ENCODE results near the gene ADCY1.

The ADCY1 gene

DNA sequence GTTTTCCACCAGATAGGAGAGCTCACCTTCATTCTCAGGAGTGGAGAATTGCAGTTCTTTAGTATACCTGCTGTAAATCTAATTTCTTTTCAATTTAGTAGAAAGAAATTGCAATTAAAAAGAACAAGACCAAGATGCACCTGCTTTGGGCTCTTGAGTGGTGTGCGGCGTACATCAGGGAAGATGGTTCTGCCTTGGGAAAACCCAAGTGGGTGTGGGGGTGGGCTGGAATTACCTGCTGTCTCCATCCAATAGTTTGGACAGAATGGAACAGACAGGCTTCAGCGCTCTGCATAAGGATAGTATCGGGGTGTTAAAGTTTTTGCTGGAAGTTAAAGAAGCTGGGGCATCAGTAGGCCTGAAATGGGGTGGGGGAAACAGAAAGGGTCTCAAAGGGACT lies 7.2 kb upstream of the ADCY1 start:
- H3K36me3 ChIP-seq (ENCODE audit: control insufficient read depth, insufficient read depth, low read length): no peaks in the 10 kb centered on the region
- H3K27ac ChIP-seq (ENCODE audit: low read depth, low read length): no peak overlapping the region
- H2BK5ac ChIP-seq (ENCODE audit: low read length): no peak overlapping the region
- no peak overlapping the region for H4K8ac ChIP-seq (ENCODE audit: low read depth, low read length)
- H3K23ac ChIP-seq (ENCODE audit: low read length): no peak overlapping the region
- no peak for DNase-seq
- no peak overlapping the region for H2BK120ac ChIP-seq (ENCODE audit: low read depth, low read length)
- H3K4me3 ChIP-seq (ENCODE audit: low read length): no peak overlapping the region
- H4K5ac ChIP-seq (ENCODE audit: low read length): no peak overlapping the region
- no peaks in the 10 kb centered on the region for H3K79me2 ChIP-seq (ENCODE audit: control insufficient read depth, insufficient read depth, low read length)
- H2AK5ac ChIP-seq (ENCODE audit: low read length): no peak overlapping the region
- no peak overlapping the region for H3K56ac ChIP-seq (ENCODE audit: low read length)
- H3K4ac ChIP-seq (ENCODE audit: low read depth, low read length): no peak overlapping the region
- no peak overlapping the region for H3K18ac ChIP-seq (ENCODE audit: low read length)
- WGBS (ENCODE audit: extremely low coverage, insufficient coverage, low lambda C conversion rate): no CpG with 5 or more reads among the region's 4 CpGs
- no peaks in the 10 kb centered on the region for H3K79me1 ChIP-seq (ENCODE audit: low read length)
- H3K9ac ChIP-seq (ENCODE audit: low read length): no peak overlapping the region
- no peak overlapping the region for H2BK15ac ChIP-seq (replicated peaks; ENCODE audit: low read depth)
- H3K4me1 ChIP-seq (ENCODE audit: control insufficient read depth, low read depth, low read length): no peaks in the 10 kb centered on the region
- no peaks in the 10 kb centered on the region for H3K27me3 ChIP-seq (ENCODE audit: insufficient read depth, low read length, poor library complexity)
- no peak overlapping the region for H3K4me2 ChIP-seq (ENCODE audit: low read length)

GRCh38 chr7:45567713-45568112 lies 6.5 kb upstream of the ADCY1 start:
- H2AK5ac ChIP-seq (ENCODE audit: low read length): no peak overlapping the region
- no peaks in the 10 kb centered on the region for H3K4me1 ChIP-seq (ENCODE audit: control insufficient read depth, low read depth, low read length)
- H3K36me3 ChIP-seq (ENCODE audit: control insufficient read depth, insufficient read depth, low read length): no peaks in the 10 kb centered on the region
- no peak overlapping the region for H3K4ac ChIP-seq (ENCODE audit: low read depth, low read length)
- peaks cover 3% of the 10 kb centered on the region for H3K27me3 ChIP-seq (ENCODE audit: insufficient read depth, low read length, poor library complexity)
- no peak overlapping the region for H4K5ac ChIP-seq (ENCODE audit: low read length)
- H3K56ac ChIP-seq (ENCODE audit: low read length): no peak overlapping the region
- H3K79me2 ChIP-seq (ENCODE audit: control insufficient read depth, insufficient read depth, low read length): no peaks in the 10 kb centered on the region
- H3K4me3 ChIP-seq (ENCODE audit: low read length): no peak overlapping the region
- no peak overlapping the region for H3K9ac ChIP-seq (ENCODE audit: low read length)
- no peak overlapping the region for H3K27ac ChIP-seq (ENCODE audit: low read depth, low read length)
- no peak overlapping the region for H2BK15ac ChIP-seq (replicated peaks; ENCODE audit: low read depth)
- no peak overlapping the region for H3K23ac ChIP-seq (ENCODE audit: low read length)
- H3K4me2 ChIP-seq (ENCODE audit: low read length): no peak overlapping the region
- H2BK5ac ChIP-seq (ENCODE audit: low read length): no peak overlapping the region
- H3K79me1 ChIP-seq (ENCODE audit: low read length): no peaks in the 10 kb centered on the region
- WGBS (ENCODE audit: extremely low coverage, insufficient coverage, low lambda C conversion rate): no CpG with 5 or more reads among the region's 1 CpG
- no peak overlapping the region for H3K18ac ChIP-seq (ENCODE audit: low read length)
- no peak for DNase-seq
- no peak overlapping the region for H2BK120ac ChIP-seq (ENCODE audit: low read depth, low read length)
- H4K8ac ChIP-seq (ENCODE audit: low read depth, low read length): no peak overlapping the region

DNA sequence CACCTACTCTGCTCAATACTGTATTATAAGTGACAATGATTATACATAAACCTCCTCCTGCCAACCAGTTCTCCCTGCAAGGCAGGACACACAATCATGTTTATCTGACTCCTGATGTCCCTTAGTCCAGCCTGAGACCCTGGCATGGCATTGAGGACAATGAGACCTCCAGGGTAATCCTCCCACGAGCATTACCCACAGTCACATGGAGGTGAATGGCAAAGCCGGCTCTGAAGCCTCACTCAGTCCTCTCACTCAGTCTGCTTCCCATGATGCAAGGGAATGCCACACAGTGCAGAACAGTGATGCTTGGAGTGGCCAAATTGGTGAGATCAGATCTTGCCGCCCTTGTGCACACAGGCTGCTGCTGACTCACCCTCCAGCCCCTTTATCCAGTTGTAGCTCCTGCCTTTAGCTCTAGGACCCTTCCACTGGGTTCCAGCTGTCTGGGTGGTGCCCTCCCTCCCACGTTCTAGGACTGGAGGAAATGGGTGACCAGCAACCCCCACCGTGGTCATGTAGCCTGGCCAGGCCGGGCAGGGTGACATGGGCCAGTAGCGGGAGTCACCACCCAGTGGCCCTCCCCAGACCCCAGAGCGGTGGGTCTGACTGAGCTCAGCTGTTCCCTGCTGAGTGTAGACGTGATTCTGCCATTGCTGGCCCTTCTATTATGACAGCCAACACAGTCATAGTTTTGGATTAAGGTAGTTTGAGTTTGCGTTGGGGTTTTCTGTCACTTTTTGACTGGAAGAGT lies 5.5 kb upstream of the ADCY1 start:
- Histone ChIP-seq H3K18ac (ENCODE audit: low read length) (no peak overlapping the region), H3K27ac (ENCODE audit: low read depth, low read length) (no peak overlapping the region), H3K4ac (ENCODE audit: low read depth, low read length) (no peak overlapping the region), H4K8ac (ENCODE audit: low read depth, low read length) (no peak overlapping the region), H3K79me1 (ENCODE audit: low read length) (no peaks in the 10 kb centered on the region), H3K9ac (ENCODE audit: low read length) (no peak overlapping the region), H2BK5ac (ENCODE audit: low read length) (no peak overlapping the region), H3K56ac (ENCODE audit: low read length) (no peak overlapping the region), H3K4me1 (ENCODE audit: control insufficient read depth, low read depth, low read length) (no peaks in the 10 kb centered on the region), H3K23ac (ENCODE audit: low read length) (no peak overlapping the region), H4K5ac (ENCODE audit: low read length) (no peak overlapping the region), H3K4me2 (ENCODE audit: low read length) (no peak overlapping the region), H3K79me2 (ENCODE audit: control insufficient read depth, insufficient read depth, low read length) (no peaks in the 10 kb centered on the region), H2AK5ac (ENCODE audit: low read length) (no peak overlapping the region), H3K27me3 (ENCODE audit: insufficient read depth, low read length, poor library complexity) (peaks cover 12% of the 10 kb centered on the region), H3K36me3 (ENCODE audit: control insufficient read depth, insufficient read depth, low read length) (no peaks in the 10 kb centered on the region), H3K4me3 (ENCODE audit: low read length) (no peak overlapping the region), H2BK15ac (replicated peaks; ENCODE audit: low read depth) (no peak overlapping the region), H2BK120ac (ENCODE audit: low read depth, low read length) (no peak overlapping the region)
- WGBS (ENCODE audit: extremely low coverage, insufficient coverage, low lambda C conversion rate): no CpG with 5 or more reads among the region's 10 CpGs
- no peak for DNase-seq

DNA sequence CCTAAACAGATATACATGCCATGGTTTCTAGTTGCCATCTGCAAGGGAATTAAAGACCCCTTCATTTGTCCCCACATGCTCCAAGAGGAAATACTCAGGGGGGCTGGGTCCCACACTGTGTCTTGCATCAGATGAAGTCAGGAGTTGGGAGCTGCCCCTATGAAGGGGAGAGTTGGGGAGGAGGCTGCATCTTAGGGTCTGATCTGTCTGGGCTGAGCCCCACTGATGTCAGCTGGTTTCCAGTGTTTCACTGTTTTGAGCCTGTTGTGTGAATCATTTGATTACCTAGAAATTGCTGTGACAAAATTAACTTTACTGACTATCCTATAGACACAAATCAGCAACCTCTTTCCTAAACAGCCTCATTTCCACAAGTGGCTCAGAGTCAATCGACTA lies 4.9 kb upstream of the ADCY1 start:
- no peak overlapping the region for H3K56ac ChIP-seq (ENCODE audit: low read length)
- H3K9ac ChIP-seq (ENCODE audit: low read length): no peak overlapping the region
- no peak overlapping the region for H3K18ac ChIP-seq (ENCODE audit: low read length)
- no peak overlapping the region for H2BK5ac ChIP-seq (ENCODE audit: low read length)
- no peak overlapping the region for H3K27ac ChIP-seq (ENCODE audit: low read depth, low read length)
- no CpG with 5 or more reads among the region's 1 CpG for WGBS (ENCODE audit: extremely low coverage, insufficient coverage, low lambda C conversion rate)
- H3K27me3 ChIP-seq (ENCODE audit: insufficient read depth, low read length, poor library complexity): peaks cover 12% of the 10 kb centered on the region
- DNase-seq: no peak
- no peaks in the 10 kb centered on the region for H3K79me1 ChIP-seq (ENCODE audit: low read length)
- H3K79me2 ChIP-seq (ENCODE audit: control insufficient read depth, insufficient read depth, low read length): no peaks in the 10 kb centered on the region
- no peak overlapping the region for H2AK5ac ChIP-seq (ENCODE audit: low read length)
- no peak overlapping the region for H3K4me3 ChIP-seq (ENCODE audit: low read length)
- H3K4me1 ChIP-seq (ENCODE audit: control insufficient read depth, low read depth, low read length): no peaks in the 10 kb centered on the region
- H2BK15ac ChIP-seq (replicated peaks; ENCODE audit: low read depth): no peak overlapping the region
- no peak overlapping the region for H2BK120ac ChIP-seq (ENCODE audit: low read depth, low read length)
- no peak overlapping the region for H4K5ac ChIP-seq (ENCODE audit: low read length)
- no peak overlapping the region for H3K4me2 ChIP-seq (ENCODE audit: low read length)
- H4K8ac ChIP-seq (ENCODE audit: low read depth, low read length): no peak overlapping the region
- H3K36me3 ChIP-seq (ENCODE audit: control insufficient read depth, insufficient read depth, low read length): no peaks in the 10 kb centered on the region
- no peak overlapping the region for H3K23ac ChIP-seq (ENCODE audit: low read length)
- no peak overlapping the region for H3K4ac ChIP-seq (ENCODE audit: low read depth, low read length)

DNA sequence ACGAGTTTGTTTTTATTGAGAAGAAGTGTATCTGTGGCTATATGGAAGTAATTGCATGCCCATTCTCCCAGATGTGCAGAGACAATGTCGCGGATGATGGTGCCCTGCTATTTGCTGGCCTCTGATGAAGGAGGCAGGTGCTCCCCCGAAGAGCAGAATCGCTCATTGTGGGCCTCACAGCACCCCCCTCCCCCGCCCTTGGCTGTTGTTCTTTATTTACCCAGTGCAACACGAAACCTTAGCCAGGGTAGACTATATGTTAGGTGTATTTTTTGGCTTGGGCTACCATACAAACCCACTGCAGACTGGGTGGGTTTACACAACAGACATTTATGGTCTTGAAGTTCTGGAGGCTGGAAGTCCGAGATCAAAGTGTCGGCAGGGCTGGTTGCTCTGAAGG lies 3.4 kb upstream of the ADCY1 start:
- no CpG with 5 or more reads among the region's 9 CpGs for WGBS (ENCODE audit: extremely low coverage, insufficient coverage, low lambda C conversion rate)
- H3K27me3 ChIP-seq (ENCODE audit: insufficient read depth, low read length, poor library complexity): peaks cover 21% of the 10 kb centered on the region
- H3K36me3 ChIP-seq (ENCODE audit: control insufficient read depth, insufficient read depth, low read length): no peaks in the 10 kb centered on the region
- H2BK5ac ChIP-seq (ENCODE audit: low read length): no peak overlapping the region
- no peak overlapping the region for H3K4ac ChIP-seq (ENCODE audit: low read depth, low read length)
- H3K4me2 ChIP-seq (ENCODE audit: low read length): no peak overlapping the region
- H3K23ac ChIP-seq (ENCODE audit: low read length): no peak overlapping the region
- H3K79me1 ChIP-seq (ENCODE audit: low read length): no peaks in the 10 kb centered on the region
- no peak overlapping the region for H3K9ac ChIP-seq (ENCODE audit: low read length)
- H2BK120ac ChIP-seq (ENCODE audit: low read depth, low read length): no peak overlapping the region
- no peak overlapping the region for H3K56ac ChIP-seq (ENCODE audit: low read length)
- H4K5ac ChIP-seq (ENCODE audit: low read length): no peak overlapping the region
- H3K79me2 ChIP-seq (ENCODE audit: control insufficient read depth, insufficient read depth, low read length): no peaks in the 10 kb centered on the region
- no peak overlapping the region for H3K27ac ChIP-seq (ENCODE audit: low read depth, low read length)
- no peak overlapping the region for H2BK15ac ChIP-seq (replicated peaks; ENCODE audit: low read depth)
- DNase-seq: no peak
- no peak overlapping the region for H4K8ac ChIP-seq (ENCODE audit: low read depth, low read length)
- H3K18ac ChIP-seq (ENCODE audit: low read length): no peak overlapping the region
- no peak overlapping the region for H3K4me3 ChIP-seq (ENCODE audit: low read length)
- no peak overlapping the region for H2AK5ac ChIP-seq (ENCODE audit: low read length)
- no peaks in the 10 kb centered on the region for H3K4me1 ChIP-seq (ENCODE audit: control insufficient read depth, low read depth, low read length)

DNA sequence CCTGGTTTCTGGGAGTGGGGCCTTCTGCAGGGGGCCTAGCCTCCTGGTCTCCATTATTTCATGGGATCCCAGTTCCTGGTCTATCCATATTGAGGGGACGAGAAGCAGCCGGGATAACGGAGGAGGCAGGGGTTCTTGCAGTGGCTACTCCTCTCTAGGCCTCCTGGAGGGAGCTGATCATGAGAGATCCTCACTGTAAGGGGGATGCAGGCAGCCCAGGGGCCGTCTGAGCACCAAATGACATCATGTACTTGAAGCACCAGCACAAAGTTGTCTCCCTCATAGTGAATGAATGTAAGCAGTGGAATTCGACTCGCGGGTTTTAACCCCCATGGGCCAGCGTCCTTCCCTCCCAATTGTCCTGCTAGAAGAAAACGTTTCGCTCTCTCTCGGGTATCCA lies 964 bp upstream of the ADCY1 start:
- Histone ChIP-seq H2BK5ac (ENCODE audit: low read length) (no peak overlapping the region), H2BK120ac (ENCODE audit: low read depth, low read length) (no peak overlapping the region), H3K23ac (ENCODE audit: low read length) (no peak overlapping the region), H3K4ac (ENCODE audit: low read depth, low read length) (no peak overlapping the region), H2AK5ac (ENCODE audit: low read length) (no peak overlapping the region), H3K79me1 (ENCODE audit: low read length) (no peaks in the 10 kb centered on the region), H4K5ac (ENCODE audit: low read length) (no peak overlapping the region), H3K4me3 (ENCODE audit: low read length) (no peak overlapping the region), H4K8ac (ENCODE audit: low read depth, low read length) (no peak overlapping the region), H3K9ac (ENCODE audit: low read length) (no peak overlapping the region), H2BK15ac (replicated peaks; ENCODE audit: low read depth) (no peak overlapping the region), H3K4me2 (ENCODE audit: low read length) (no peak overlapping the region), H3K18ac (ENCODE audit: low read length) (no peak overlapping the region), H3K27ac (ENCODE audit: low read depth, low read length) (no peak overlapping the region), H3K4me1 (ENCODE audit: control insufficient read depth, low read depth, low read length) (no peaks in the 10 kb centered on the region), H3K36me3 (ENCODE audit: control insufficient read depth, insufficient read depth, low read length) (no peaks in the 10 kb centered on the region), H3K56ac (ENCODE audit: low read length) (no peak overlapping the region), H3K79me2 (ENCODE audit: control insufficient read depth, insufficient read depth, low read length) (no peaks in the 10 kb centered on the region), H3K27me3 (ENCODE audit: insufficient read depth, low read length, poor library complexity) (peaks cover 25% of the 10 kb centered on the region)
- WGBS (ENCODE audit: extremely low coverage, insufficient coverage, low lambda C conversion rate): no CpG with 5 or more reads among the region's 11 CpGs
- DNase-seq: no peak

Data from mesendoderm (in vitro differentiated cells).